Calu3 (cell line): ENCODE data around the gene FFAR4. TPM values are rescaled to one million over a fixed set of nuclear protein-coding genes. Genes with fewer than 3 reads are reported as not detected.

Experiments used
- BruUV-seq: library from RNA; stranded (reverse); fragments of 400-500 nt; replicated peaks from 2 replicates; lab custom pipeline; 2021; lab: Mats Ljungman, UMichigan
- CTCF ChIA-PET: fragments of 300-600 bp; sonication (Branson Sonifier 250); formaldehyde crosslinking; loops from one replicate; lab custom pipeline; 2022; ENCODE audit warnings: antibody characterized with exemption; lab: Charles Lee
- DNase-seq: peaks from one replicate; pipeline ENCODE4 v3.0.0; 2022
- H3K27ac Mint-ChIP-seq: one replicate; pipeline ENCODE4 v1.8.0; 2022; ENCODE audit warnings: mixed read lengths; ENCODE audit not compliant: unreplicated experiment
- H3K27me3 Mint-ChIP-seq: one replicate; pipeline ENCODE4 v1.8.0; 2022; ENCODE audit warnings: mixed read lengths; ENCODE audit not compliant: unreplicated experiment
- H3K36me3 Mint-ChIP-seq: one replicate; pipeline ENCODE4 v1.8.0; 2022; ENCODE audit warnings: mild to moderate bottlenecking, moderate library complexity, mixed read lengths; ENCODE audit not compliant: insufficient read depth, unreplicated experiment
- H3K4me1 Mint-ChIP-seq: one replicate; pipeline ENCODE4 v1.8.0; 2022; ENCODE audit warnings: mild to moderate bottlenecking, low read depth, mixed read lengths; ENCODE audit not compliant: unreplicated experiment
- H3K4me3 Mint-ChIP-seq: one replicate; pipeline ENCODE4 v1.8.0; 2022; ENCODE audit warnings: mild to moderate bottlenecking, low read depth, moderate library complexity, mixed read lengths; ENCODE audit not compliant: unreplicated experiment
- H3K9me3 Mint-ChIP-seq: one replicate; pipeline ENCODE4 v1.8.0; 2022; ENCODE audit warnings: low read depth, mixed read lengths; ENCODE audit not compliant: unreplicated experiment
- intact Hi-C: fragments of 100-400 bp; cut with micrococcal nuclease; formaldehyde crosslinking; loops from one replicate; pipeline ENCODE4 v1.10.0; 2022; ENCODE audit not compliant: unreplicated experiment
- total RNA-seq: library from RNA; stranded (reverse); gene quantifications from 2 replicates; pipeline ENCODE4 v1.2.3, GENCODE V29; 2022
- TF ChIP-seq, protein P1 (sequence below): fragments of 200-600 bp; IDR thresholded peaks from one replicate; pipeline ENCODE4 v1.8.0; 2022; ENCODE audit warnings: antibody characterized with exemption; ENCODE audit not compliant: unreplicated experiment

Gene FFAR4
- total RNA-seq, 1 experiment from 2014 or later = 0.97 TPM

DNA sequence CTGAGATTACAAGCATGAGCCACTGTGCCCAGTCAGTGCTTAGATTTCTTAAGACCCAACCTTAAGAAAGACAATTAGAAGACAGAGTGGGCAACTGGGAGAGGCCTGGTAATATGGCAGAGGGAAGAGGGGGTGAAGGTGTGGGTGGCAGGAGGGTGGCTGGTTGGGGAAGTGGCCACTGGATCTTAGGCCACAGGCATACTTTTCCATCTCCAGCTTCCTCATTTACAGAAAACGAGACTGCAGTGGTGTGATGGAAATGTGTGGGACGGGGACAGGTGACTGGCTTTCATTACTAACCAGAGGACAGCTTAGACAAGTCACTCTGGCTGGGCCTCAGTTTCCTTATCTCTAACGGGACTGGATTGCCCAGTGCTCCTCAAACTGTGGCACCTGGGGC lies 1.0 kb upstream of the FFAR4 start:
- intact Hi-C loops = no loop called here
- Mint-ChIP-seq H3K4me3 (no peak overlapping the region), H3K4me1 (peaks cover 8% of the 10 kb centered on the region), H3K36me3 (peaks cover 6% of the 10 kb centered on the region), H3K27ac (no peak overlapping the region), H3K27me3 (no peaks in the 10 kb centered on the region), H3K9me3 (no peaks in the 10 kb centered on the region)
- TF ChIP-seq, protein P1, sequence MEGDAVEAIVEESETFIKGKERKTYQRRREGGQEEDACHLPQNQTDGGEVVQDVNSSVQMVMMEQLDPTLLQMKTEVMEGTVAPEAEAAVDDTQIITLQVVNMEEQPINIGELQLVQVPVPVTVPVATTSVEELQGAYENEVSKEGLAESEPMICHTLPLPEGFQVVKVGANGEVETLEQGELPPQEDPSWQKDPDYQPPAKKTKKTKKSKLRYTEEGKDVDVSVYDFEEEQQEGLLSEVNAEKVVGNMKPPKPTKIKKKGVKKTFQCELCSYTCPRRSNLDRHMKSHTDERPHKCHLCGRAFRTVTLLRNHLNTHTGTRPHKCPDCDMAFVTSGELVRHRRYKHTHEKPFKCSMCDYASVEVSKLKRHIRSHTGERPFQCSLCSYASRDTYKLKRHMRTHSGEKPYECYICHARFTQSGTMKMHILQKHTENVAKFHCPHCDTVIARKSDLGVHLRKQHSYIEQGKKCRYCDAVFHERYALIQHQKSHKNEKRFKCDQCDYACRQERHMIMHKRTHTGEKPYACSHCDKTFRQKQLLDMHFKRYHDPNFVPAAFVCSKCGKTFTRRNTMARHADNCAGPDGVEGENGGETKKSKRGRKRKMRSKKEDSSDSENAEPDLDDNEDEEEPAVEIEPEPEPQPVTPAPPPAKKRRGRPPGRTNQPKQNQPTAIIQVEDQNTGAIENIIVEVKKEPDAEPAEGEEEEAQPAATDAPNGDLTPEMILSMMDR = no peak
- no peak for DNase-seq
- BruUV-seq = no TSS peak
- CTCF ChIA-PET = interaction anchor here (1.0 kb wide), 1 partner anchor 11 kb away, joined by 6 read pairs; no protein-coding TSS in a partner anchor

DNA sequence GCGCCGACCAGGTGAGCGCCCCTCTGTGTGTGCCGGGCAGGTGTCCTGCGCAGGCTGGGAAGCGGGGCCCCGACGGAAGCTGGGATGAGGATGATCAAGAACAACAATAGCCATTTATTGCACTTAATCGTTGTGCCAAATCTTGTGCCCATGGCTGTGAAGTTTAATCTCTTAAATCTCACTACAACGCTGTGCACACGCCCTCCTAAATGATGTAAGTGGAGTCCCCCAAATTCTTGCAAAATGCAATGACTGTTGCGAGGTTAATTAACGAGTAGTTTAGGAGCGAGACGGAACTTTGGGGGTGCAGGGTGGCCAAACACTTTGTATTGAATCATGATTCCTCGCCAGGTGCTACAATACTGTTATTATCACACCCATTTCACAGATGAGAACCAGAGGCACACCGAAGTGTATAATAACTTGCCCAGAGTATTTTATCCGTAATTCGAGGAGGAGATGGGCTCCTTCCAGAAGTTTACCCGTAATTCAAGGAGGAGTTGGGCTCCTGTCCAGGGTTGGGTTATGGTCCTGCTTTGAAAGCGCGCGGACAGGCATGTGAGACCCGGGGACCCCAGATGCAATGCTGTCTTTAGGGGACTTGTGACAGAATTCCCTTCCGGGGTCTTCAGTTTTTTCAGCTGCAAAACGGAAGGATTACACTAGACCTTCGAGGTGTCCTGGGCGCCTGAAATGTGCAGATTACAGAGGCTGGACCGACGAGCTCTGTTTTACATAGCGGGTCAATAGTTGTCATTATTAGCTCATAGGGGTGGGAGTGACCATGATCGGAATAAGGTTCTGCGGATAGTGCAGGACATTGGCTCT lies 1.0 kb downstream of the FFAR4 start:
- Mint-ChIP-seq H3K36me3 (peaks cover 6% of the 10 kb centered on the region), H3K27me3 (no peaks in the 10 kb centered on the region), H3K9me3 (no peaks in the 10 kb centered on the region), H3K4me1 (peaks cover 18% of the 10 kb centered on the region), H3K27ac (no peak overlapping the region), H3K4me3 (peak overlapping the region; percentile 86)
- TSS peak; percentile 19 for BruUV-seq
- DNase-seq = no peak
- CTCF ChIA-PET = no interaction called here
- TF ChIP-seq, protein P1 = no peak
- intact Hi-C loops = no loop called here

DNA sequence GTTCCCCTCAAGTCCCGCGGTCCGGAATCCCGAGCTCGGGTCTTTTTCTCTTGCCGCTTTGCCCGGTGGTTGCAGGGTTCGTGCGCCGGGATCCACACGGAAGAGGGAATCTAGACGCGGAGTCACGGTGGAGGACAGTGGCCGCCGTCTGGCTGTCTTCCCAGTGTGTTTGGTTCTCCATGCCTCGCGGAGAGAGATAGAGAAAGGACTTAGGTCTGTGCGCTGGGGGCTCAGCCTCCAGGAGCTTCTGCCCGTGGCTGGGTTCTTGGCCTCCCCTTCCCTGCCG lies 1.6 kb downstream of the FFAR4 start:
- H3K4me3 Mint-ChIP-seq = peak overlapping the region; percentile 86
- H3K27ac Mint-ChIP-seq = no peak overlapping the region
- H3K4me1 Mint-ChIP-seq = peaks cover 23% of the 10 kb centered on the region
- H3K36me3 Mint-ChIP-seq = peaks cover 6% of the 10 kb centered on the region
- CTCF ChIA-PET = no interaction called here
- no peaks in the 10 kb centered on the region for H3K9me3 Mint-ChIP-seq
- DNase-seq = no peak
- no TSS peak for BruUV-seq
- H3K27me3 Mint-ChIP-seq = no peaks in the 10 kb centered on the region
- TF ChIP-seq, protein P1 = no peak
- intact Hi-C loops = no loop called here

DNA sequence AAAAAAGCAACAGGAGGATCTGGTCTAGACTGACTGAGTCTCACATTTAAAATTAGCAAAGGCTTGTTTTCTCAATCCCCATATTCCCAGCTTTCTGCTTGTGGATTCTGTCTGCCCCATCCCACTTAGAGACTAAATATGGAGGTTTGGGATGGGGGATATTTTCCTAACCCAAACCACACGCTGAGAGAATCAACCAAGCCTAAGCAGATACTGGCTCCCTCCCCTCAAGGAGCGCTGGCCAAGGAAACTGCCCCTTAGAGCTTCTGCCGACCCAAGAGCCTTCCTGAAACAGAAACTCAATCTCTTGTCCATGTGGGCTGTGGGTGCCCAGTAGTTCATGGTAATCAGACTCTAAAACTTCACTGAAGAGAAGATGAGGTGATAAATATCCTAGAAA lies 3.9 kb downstream of the FFAR4 start:
- intact Hi-C loops = no loop called here
- BruUV-seq = no TSS peak
- H3K27ac Mint-ChIP-seq = no peak overlapping the region

More for the DNA sequence above, 3.9 kb downstream of the FFAR4 start:
- no peaks in the 10 kb centered on the region for H3K9me3 Mint-ChIP-seq
- H3K4me3 Mint-ChIP-seq = no peak overlapping the region
- TF ChIP-seq, protein P1 = no peak
- H3K27me3 Mint-ChIP-seq = no peaks in the 10 kb centered on the region
- peaks cover 6% of the 10 kb centered on the region for H3K36me3 Mint-ChIP-seq
- peaks cover 42% of the 10 kb centered on the region for H3K4me1 Mint-ChIP-seq
- no peak for DNase-seq
- CTCF ChIA-PET = no interaction called here
